GM10266 (cell line): Measurements from ENCODE around the gene STRN.

Source experiments
- DNase-seq: peaks from one replicate; pipeline ENCODE4 v3.0.0; 2012; ENCODE audit errors: extremely low spot score
- CTCF ChIP-seq: IDR thresholded peaks from 2 replicates; pipeline ENCODE4 v1.5.1; 2012; ENCODE audit warnings: mild to moderate bottlenecking, low read depth; ENCODE audit not compliant: control insufficient read depth, insufficient read depth; ENCODE audit errors: missing control alignments

Gene STRN

GRCh38 chr2:36915627-36916026 lies 50.7 kb downstream of the STRN start:
- no peak for TF ChIP-seq CTCF

GRCh38 chr2:36912695-36913094 lies 53.6 kb downstream of the STRN start:
- no peak for TF ChIP-seq CTCF
- no peak for DNase-seq

More at GRCh38 chr2:36915627-36916026, 50.7 kb downstream of the STRN start:
- no peak for DNase-seq

GRCh38 chr2:36911012-36911411 lies 55.3 kb downstream of the STRN start:
- no peak for DNase-seq
- TF ChIP-seq CTCF: no peak

GRCh38 chr2:36906277-36906676 lies 60.1 kb downstream of the STRN start:
- DNase-seq: no peak
- TF ChIP-seq CTCF: no peak

GRCh38 chr2:36904636-36905035 lies 61.7 kb downstream of the STRN start:
- TF ChIP-seq CTCF: no peak
- DNase-seq: no peak

GRCh38 chr2:36902385-36903120 lies 63.8 kb downstream of the STRN start:
- TF ChIP-seq CTCF: no peak
- no peak for DNase-seq

- no peak for DNase-seq
- TF ChIP-seq CTCF: no peak
Measured at GRCh38 chr2:36892805-36893204, 73.5 kb downstream of the STRN start.
